Gastroesophageal sphincter (tissue), 3 donors: ENCODE measurements around the gene PRUNE2.

ENCODE experiments used
- EP300 ChIP-seq: sonication (generic); formaldehyde crosslinking; IDR thresholded peaks from one replicate; pipeline ENCODE4 v1.6.1; 2017; ENCODE audit warnings: antibody characterized with exemption, mild to moderate bottlenecking
- POLR2A ChIP-seq, 2 donors: fragments of 450-650 bp; IDR thresholded peaks; one replicate each; pipeline ENCODE4 v1.6.1; 2017; ENCODE audit warnings: antibody characterized with exemption in 2 of 2, mild to moderate bottlenecking in 2 of 2, moderate library complexity in 1 of 2
- POLR2AphosphoS5 ChIP-seq: sonication (generic); formaldehyde crosslinking; IDR thresholded peaks from one replicate; pipeline ENCODE4 v1.6.1; 2017; ENCODE audit warnings: antibody characterized with exemption
- TF ChIP-seq, protein P1 (sequence below), 4 experiments: fragments of 200-600 bp in 2 of 4; fragments of 450-650 bp in 2 of 4; sonication (generic) in 1 of 4; IDR thresholded peaks; one replicate each; pipeline ENCODE4 v1.5.1; 2017 to 2019; ENCODE audit warnings: antibody characterized with exemption in 4 of 4, mild to moderate bottlenecking in 2 of 4, moderate library complexity in 2 of 4

DNA sequence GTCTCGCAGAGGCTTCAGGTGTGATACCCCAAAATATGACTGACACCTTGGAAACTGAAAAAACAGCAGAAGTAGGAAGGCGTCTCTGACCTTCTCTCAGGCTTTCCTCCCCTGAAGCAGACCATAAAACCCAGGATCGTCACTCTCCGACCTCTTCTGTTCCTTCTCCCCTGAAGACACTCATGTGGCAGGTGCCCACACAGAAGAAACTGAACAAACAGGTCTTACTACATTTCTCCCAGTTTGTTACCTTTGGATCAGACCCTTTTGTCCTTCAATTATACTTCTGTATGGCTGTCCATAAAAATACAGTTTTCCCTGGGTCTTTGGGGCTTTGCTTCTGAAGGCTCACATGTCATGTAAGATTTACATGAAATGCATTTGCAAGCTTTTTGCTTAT is 10.3 kb upstream of the PRUNE2 start:
- TF ChIP-seq POLR2AphosphoS5 (no peak), POLR2A (IDR thresholded peaks at IDR 0.05) (no peak), EP300 (no peak)
- TF ChIP-seq, protein P1, sequence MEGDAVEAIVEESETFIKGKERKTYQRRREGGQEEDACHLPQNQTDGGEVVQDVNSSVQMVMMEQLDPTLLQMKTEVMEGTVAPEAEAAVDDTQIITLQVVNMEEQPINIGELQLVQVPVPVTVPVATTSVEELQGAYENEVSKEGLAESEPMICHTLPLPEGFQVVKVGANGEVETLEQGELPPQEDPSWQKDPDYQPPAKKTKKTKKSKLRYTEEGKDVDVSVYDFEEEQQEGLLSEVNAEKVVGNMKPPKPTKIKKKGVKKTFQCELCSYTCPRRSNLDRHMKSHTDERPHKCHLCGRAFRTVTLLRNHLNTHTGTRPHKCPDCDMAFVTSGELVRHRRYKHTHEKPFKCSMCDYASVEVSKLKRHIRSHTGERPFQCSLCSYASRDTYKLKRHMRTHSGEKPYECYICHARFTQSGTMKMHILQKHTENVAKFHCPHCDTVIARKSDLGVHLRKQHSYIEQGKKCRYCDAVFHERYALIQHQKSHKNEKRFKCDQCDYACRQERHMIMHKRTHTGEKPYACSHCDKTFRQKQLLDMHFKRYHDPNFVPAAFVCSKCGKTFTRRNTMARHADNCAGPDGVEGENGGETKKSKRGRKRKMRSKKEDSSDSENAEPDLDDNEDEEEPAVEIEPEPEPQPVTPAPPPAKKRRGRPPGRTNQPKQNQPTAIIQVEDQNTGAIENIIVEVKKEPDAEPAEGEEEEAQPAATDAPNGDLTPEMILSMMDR (IDR thresholded peaks at IDR 0.05) = no peak
